ENCODE measurements around the gene PLA2R1.

DNA sequence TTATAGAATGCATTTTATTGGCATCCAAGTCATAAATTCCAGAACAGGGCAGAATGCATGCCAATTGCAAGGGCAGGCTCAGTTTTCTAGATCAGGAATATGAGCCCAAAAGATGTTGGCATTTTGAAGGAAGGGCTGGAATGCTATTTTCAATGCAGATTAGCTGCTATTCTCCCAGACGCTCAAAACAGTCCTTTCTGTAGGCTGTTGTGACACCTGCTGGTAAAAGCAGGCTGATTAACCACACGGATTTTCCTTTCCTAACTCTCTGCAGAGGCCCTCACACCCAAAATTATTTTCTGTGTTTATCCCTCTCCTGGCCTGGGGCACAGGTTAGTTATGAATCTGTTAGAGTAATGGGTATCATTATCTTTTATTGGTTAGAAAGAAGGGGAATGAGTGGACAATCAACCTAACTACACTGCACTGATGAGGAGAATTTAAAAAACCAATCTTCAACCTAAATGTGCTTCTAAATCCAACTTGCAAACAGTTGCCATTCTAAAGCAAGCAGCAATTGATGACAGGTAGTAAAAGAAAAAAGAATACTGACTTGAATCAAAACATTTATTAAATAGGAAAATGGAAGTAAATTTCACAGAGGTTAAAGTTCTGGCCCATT, 94.0 kb downstream of the PLA2R1 start:
- TF ChIP-seq, protein P1, sequence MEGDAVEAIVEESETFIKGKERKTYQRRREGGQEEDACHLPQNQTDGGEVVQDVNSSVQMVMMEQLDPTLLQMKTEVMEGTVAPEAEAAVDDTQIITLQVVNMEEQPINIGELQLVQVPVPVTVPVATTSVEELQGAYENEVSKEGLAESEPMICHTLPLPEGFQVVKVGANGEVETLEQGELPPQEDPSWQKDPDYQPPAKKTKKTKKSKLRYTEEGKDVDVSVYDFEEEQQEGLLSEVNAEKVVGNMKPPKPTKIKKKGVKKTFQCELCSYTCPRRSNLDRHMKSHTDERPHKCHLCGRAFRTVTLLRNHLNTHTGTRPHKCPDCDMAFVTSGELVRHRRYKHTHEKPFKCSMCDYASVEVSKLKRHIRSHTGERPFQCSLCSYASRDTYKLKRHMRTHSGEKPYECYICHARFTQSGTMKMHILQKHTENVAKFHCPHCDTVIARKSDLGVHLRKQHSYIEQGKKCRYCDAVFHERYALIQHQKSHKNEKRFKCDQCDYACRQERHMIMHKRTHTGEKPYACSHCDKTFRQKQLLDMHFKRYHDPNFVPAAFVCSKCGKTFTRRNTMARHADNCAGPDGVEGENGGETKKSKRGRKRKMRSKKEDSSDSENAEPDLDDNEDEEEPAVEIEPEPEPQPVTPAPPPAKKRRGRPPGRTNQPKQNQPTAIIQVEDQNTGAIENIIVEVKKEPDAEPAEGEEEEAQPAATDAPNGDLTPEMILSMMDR (IDR thresholded peaks at IDR 0.05) = peak in 2 of 4 experiments; percentile 29 to 43
- TF ChIP-seq POLR2A (IDR thresholded peaks at IDR 0.05) = no peak
